Measurements from ENCODE around the gene KCNK16.

GRCh38 chr6:39322306-39322850 lies at the start of gene KCNK16:
- no peak for TF ChIP-seq POLR2AphosphoS5 (IDR thresholded peaks at IDR 0.05)
- TF ChIP-seq, protein P1, sequence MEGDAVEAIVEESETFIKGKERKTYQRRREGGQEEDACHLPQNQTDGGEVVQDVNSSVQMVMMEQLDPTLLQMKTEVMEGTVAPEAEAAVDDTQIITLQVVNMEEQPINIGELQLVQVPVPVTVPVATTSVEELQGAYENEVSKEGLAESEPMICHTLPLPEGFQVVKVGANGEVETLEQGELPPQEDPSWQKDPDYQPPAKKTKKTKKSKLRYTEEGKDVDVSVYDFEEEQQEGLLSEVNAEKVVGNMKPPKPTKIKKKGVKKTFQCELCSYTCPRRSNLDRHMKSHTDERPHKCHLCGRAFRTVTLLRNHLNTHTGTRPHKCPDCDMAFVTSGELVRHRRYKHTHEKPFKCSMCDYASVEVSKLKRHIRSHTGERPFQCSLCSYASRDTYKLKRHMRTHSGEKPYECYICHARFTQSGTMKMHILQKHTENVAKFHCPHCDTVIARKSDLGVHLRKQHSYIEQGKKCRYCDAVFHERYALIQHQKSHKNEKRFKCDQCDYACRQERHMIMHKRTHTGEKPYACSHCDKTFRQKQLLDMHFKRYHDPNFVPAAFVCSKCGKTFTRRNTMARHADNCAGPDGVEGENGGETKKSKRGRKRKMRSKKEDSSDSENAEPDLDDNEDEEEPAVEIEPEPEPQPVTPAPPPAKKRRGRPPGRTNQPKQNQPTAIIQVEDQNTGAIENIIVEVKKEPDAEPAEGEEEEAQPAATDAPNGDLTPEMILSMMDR (IDR thresholded peaks at IDR 0.05) = no peak
- no peak for TF ChIP-seq POLR2A (IDR thresholded peaks at IDR 0.05)

Measured in gastroesophageal sphincter (tissue), 3 donors.